GM23338 (cell line): ENCODE measurements around the gene LRP1B.

Experiments used
- CTCF ChIP-seq, 2 experiments: fragments of 200-600 bp in 1 of 2; sonication (generic) in 1 of 2; conservative IDR thresholded peaks; 2 replicates each; pipeline versions ENCODE4 v1.5.1 to v1.6.1; 2016 to 2017; ENCODE audit warnings: antibody characterized with exemption in 2 of 2, low read depth in 2 of 2, mild to moderate bottlenecking in 2 of 2, moderate library complexity in 1 of 2
- EZH2 ChIP-seq: fragments of 200-600 bp; sonication (generic); IDR thresholded peaks from one replicate; pipeline ENCODE4 v1.8.0; 2017; ENCODE audit warnings: antibody characterized with exemption, mild to moderate bottlenecking, low read depth; ENCODE audit not compliant: unreplicated experiment
- EZH2phosphoT487 ChIP-seq: fragments of 200-600 bp; sonication (generic); IDR thresholded peaks from one replicate; pipeline ENCODE4 v1.8.1; 2018; ENCODE audit warnings: antibody characterized with exemption; ENCODE audit not compliant: unreplicated experiment
- POLR2AphosphoS5 ChIP-seq: IDR thresholded peaks from 2 replicates; pipeline ENCODE4 v1.6.1; 2016; ENCODE audit warnings: antibody characterized with exemption, low read depth
- STAT1 ChIP-seq: IDR thresholded peaks from one replicate; pipeline ENCODE4 v1.6.1; 2016; ENCODE audit warnings: antibody characterized with exemption; ENCODE audit not compliant: unreplicated experiment

- TF ChIP-seq STAT1 (no peak), CTCF (conservative IDR thresholded peaks at IDR 0.05; ENCODE audit: low read depth in 2 of 2) (no peak), EZH2phosphoT487 (no peak), POLR2AphosphoS5 (no peak), EZH2 (no peak)
These were observed 47.8 kb upstream of the LRP1B start for GRCh38 chr2:142178604-142179003.
